CD4-positive, alpha-beta T cell treated with Interleukin-12 subunit alpha and Interleukin-12 subunit beta, for 1 hour (primary cell): ENCODE measurements around the gene LIM2.

Experiments used
- DNase-seq: peaks from one replicate; pipeline ENCODE4 v3.0.0-alpha.2; 2020

Gene LIM2

GRCh38 chr19:51394050-51394836, 6.5 kb upstream of the LIM2 start:
- DNase-seq: peak; percentile 95

DNA sequence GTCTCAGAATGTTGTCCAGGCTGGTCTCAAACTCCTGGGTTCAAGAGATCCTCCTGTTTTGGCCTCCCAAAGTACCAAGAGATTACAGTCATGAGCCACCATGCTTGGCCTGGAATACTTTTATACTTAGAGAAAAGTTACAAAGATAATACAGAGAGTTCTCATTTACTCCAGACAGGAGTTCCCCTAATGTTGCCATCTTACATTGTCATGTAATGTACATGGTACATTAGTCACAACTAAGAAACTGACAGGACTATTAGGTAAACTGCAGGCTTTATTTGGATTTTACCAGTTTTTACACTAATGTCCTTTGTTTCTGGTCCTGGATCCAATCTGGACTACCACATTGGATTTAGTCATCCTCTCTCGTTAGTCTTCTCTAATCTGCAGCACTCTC, 4.9 kb upstream of the LIM2 start:
- no peak for DNase-seq

GRCh38 chr19:51391073-51391611, 3.4 kb upstream of the LIM2 start:
- DNase-seq: no peak

GRCh38 chr19:51389143-51389542, 1.4 kb upstream of the LIM2 start:
- no peak for DNase-seq

DNA sequence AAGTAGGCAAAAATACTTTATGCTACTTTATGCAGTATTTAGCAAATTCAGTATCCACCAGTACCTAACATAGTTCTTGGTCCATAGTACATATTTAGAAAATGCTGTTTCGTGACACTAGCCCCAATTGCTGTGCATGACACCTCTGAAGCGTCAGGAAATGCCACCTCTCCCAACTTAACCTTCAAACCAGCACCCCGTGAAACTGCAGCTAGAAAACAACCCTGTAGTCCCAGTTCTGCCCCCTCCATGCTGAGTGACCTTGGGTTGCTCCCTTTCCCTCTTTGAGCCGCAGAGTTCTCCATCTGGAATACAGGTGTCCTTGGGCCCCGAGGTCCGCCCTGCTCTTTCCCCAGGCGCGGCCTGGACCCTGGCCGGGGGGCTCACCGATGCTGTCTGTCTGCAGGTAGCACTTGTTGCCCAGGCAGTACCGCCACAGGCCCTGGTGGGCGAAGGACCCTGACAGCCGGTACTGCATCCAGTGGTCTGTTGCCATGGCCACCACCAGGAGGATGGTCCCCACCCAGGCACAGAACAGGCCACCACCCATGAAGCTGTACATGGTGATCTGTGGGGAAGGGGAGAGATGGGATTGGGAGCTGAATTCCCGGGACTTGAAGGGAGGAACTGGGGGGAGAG, 773 bp downstream of the LIM2 start:
- DNase-seq: peak; percentile 33

DNA sequence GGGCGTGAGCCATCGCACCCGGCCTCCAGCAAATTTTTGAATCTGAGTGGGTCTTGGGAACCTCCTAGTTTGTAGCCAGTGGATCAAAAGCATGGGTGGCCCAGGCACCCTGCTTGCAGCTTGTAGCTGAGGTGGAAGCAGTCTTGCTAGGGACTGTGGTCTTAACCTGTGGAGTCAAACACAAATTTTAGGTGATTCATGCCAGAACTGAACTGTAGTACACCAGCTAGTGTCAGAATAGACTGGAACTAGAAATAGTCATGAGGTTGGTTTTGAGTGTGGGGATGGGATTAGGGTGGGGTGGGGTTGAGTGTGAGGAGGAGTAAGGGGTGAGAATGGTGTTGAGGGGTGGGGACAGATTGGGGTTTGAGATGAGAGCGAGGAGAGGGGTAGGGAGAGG, 5.8 kb downstream of the LIM2 start:
- no peak for DNase-seq

DNA sequence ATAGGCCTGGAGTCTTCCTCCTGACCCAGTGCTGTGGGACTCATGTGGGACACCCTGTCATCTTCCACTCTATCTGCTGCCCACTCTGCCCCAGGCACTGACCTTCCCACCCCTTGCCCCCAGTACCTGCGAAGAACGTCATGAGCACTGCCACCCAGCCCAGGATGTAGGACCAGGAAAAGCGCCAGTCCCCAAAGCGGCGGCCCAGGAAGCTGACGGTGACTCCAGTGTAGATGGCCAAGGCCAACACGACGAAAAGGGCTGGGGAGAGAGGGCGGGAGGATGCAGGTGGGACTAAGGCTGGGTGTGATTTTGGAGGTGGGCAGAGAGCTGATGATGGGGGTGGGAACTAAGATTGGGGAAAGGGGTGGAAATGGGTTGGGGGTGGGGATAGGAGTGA, 7.4 kb downstream of the LIM2 start:
- no peak for DNase-seq

GRCh38 chr19:51377422-51377821, 10.4 kb downstream of the LIM2 start:
- DNase-seq: no peak

DNA sequence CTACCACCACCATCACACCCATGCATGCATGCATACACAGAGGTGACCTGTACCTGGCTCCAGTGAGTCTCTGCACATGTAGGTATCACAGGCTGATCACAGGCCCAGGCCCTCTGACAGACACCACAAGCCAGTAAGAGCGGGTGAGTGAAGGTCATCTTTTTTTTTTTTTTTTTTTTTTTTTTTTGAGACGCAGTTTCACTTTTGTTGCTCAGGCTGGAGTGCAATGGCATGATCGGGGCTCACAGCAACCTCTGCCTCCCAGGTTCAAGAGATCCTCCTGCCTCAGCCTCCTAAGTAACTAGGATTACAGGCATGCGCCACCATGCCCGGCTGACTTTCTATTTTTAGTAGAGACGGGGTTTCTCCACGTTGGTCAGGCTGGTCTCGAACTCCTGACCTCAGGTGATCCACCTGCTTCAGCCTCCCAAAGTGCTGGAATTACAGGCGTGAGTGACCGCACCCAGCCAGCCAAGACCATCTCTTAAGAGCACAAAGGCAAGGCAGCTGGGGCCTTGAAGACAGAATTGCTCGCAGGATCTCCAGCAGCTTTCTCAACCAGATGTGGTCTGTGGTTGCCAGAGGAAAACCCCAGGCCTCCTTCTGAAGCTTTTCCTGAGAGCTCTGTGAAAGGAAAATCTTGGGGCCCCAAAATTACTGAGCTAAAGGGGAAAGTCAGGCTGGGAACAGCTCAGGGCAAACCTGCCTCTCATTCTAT, 12.1 kb downstream of the LIM2 start:
- DNase-seq: peak; percentile 49

- peak; percentile 83 for DNase-seq
Observed at GRCh38 chr19:51372649-51373504, 14.9 kb downstream of the LIM2 start, which contains the start of gene NKG7. NKG7 (minus strand) TSS chr19:51372654; CDS start chr19:51372535, 119 bp downstream.

- DNase-seq: no peak
Observed at GRCh38 chr19:51372021-51372648, 15.6 kb downstream of the LIM2 start.

GRCh38 chr19:51371186-51371690, 16.5 kb downstream of the LIM2 start:
- no peak for DNase-seq

- no peak for DNase-seq
Observed at GRCh38 chr19:51370230-51370629, 17.5 kb downstream of the LIM2 start.

- DNase-seq: peak; percentile 29
Observed at GRCh38 chr19:51368366-51369282, 19.1 kb downstream of the LIM2 start, which contains the start of gene CLDND2. CLDND2 (minus strand) TSS chr19:51369003; CDS start chr19:51368577, 426 bp downstream.

DNA sequence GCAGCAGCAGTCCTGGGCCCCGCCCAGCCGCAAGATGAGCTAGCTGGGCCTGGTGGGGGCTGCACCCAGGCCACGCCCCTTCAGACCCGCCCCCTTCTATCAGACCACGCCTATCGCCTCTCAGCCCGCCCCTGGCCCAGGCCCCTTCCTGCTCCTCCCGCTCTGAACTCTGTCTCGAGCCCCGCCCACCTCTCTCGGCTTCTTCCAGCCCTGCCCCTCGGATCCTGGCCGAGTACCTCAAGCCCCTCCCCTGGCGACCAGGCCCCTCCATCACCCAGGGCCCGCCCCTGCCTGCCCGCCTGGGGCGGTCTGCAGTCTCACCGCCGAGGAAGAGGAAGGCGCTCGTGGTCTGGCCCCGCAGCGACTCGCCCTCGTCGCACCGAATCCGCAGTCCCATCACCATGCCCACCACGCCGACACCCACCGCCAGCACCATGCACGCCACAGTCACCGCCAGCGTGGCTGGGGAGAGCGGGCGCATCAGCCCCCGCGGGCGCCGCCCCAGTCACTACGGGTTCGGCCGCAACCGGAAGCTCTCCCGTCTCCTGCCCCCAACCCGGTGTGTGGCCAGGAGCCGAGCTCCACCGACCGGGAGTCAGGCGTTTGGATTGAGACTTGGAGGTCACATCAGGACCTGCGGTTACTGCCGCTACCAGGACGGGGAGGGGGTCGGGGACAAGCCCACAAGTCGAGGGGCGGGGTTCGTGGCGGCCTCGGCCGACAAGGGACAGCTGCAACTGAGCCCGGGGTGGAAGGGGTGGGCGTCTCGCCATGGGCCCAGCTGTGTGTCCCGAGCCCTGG, 20.0 kb downstream of the LIM2 start:
- peak; percentile 97 for DNase-seq

DNA sequence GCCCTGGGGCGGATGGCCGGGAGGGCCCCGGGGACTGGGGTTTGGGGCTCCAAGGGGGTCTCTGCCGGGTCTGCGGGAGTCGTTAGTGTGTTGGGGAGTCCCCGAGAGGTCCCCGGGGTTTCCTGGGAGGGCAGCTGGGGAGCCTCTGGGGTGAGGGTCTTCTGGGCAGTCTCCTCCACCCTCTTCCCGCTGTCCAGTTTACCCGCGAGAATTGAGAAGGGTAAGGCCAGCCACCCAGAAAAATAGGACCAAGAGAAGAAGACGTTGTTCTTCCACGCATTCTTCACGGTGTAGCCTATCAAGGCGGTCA, 20.6 kb downstream of the LIM2 start:
- DNase-seq: no peak

DNA sequence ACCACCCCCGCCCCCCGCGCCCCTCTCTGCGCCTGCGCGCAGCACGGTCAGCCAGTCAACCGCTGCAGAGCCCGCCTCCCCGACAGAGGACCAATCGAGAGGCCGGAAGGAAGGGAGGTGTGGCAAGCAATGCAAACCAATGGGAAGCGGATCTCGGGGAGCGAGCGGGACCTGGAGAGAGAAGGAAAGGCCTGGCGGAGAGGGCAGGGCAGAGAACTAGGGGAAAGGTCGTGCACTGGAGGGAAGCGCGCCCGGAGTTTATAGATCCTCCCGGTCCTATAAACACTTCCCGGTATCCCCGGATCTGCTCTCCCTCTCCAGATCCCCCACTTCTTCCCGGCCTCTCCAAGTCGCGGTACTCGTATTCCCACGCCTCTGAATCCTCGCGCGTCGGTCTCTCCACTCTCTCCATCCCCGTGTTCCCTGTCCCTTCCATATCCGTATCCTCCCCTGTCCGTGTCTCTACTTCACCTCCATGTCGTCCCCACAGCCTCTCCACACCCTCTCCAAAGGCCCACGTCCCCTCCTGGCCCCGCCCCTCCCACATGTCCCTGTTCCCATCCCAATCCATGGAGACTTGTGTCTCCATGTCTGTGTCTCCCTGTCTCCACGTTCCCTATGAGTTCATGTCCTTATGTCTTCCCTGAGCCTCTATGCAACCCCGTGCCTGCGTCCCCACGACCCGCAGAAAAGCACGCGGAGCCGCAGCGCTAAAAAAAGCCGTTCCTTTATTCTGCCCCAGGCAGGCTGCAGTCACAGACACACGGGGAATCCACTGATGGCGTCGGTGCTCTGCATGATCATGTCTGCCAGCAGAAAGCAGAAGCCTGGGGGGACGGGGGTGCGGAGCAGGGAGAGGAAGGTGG, 21.2 kb downstream of the LIM2 start:
- DNase-seq: peak; percentile 94

GRCh38 chr19:51365965-51366388, 21.8 kb downstream of the LIM2 start, which contains the start of gene ETFB:
ETFB (minus strand) TSS chr19:51366388; CDS start chr19:51366326, 62 bp downstream.
- DNase-seq: no peak
